ENCODE results near the gene SNX13. TPM values are rescaled to one million over a fixed set of nuclear protein-coding genes. Genes with fewer than 3 reads are reported as not detected.

Gene SNX13
- total RNA-seq, 2 donors from 2014 or later: 54.2 to 73.2 TPM

GRCh38 chr7:17855202-17855601 lies 85.1 kb downstream of the SNX13 start:
- no peak for TF ChIP-seq CTCF (IDR thresholded peaks at IDR 0.05)
- no peak for DNase-seq (ENCODE audit: low spot score)
- no peak for ATAC-seq (ENCODE audit: insufficient number of reproducible peaks, low FRiP score, low read depth)
- Histone ChIP-seq H3K27ac (no peak overlapping the region), H3K36me3 (no peaks in the 10 kb centered on the region), H3K27me3 (replicated peaks; ENCODE audit: insufficient read depth) (no peaks in the 10 kb centered on the region), H3K9me3 (peaks cover 4% of the 10 kb centered on the region), H3K4me3 (no peak overlapping the region), H3K4me1 (ENCODE audit: control insufficient read depth in 1 of 2, low read depth in 2 of 2) (no peaks in the 10 kb centered on the region)

- Histone ChIP-seq H3K27me3 (replicated peaks; ENCODE audit: insufficient read depth) (no peaks in the 10 kb centered on the region), H3K4me3 (no peak overlapping the region), H3K4me1 (ENCODE audit: control insufficient read depth in 1 of 2, low read depth in 2 of 2) (no peaks in the 10 kb centered on the region), H3K27ac (no peak overlapping the region), H3K36me3 (no peaks in the 10 kb centered on the region), H3K9me3 (peaks cover 4% of the 10 kb centered on the region)
- TF ChIP-seq CTCF (IDR thresholded peaks at IDR 0.05): no peak
- ATAC-seq (ENCODE audit: insufficient number of reproducible peaks, low FRiP score, low read depth) (no peak), DNase-seq (ENCODE audit: low spot score) (no peak)
Observed at GRCh38 chr7:17854261-17855047, 85.8 kb downstream of the SNX13 start.

GRCh38 chr7:17852361-17852760 lies 87.9 kb downstream of the SNX13 start:
- no peak for TF ChIP-seq CTCF (IDR thresholded peaks at IDR 0.05)
- H3K36me3 ChIP-seq: peaks cover 6% of the 10 kb centered on the region

GRCh38 chr7:17849504-17849903 lies 90.8 kb downstream of the SNX13 start:
- Histone ChIP-seq H3K4me1 (ENCODE audit: control insufficient read depth in 1 of 2, low read depth in 2 of 2) (no peaks in the 10 kb centered on the region), H3K36me3 (peaks cover 6% of the 10 kb centered on the region), H3K9me3 (no peaks in the 10 kb centered on the region), H3K27ac (no peak overlapping the region), H3K27me3 (replicated peaks; ENCODE audit: insufficient read depth) (no peaks in the 10 kb centered on the region), H3K4me3 (no peak overlapping the region)
- no peak for ATAC-seq (ENCODE audit: insufficient number of reproducible peaks, low FRiP score, low read depth)
- no peak for DNase-seq (ENCODE audit: low spot score)
- no peak for TF ChIP-seq CTCF (IDR thresholded peaks at IDR 0.05)

More at GRCh38 chr7:17852361-17852760, 87.9 kb downstream of the SNX13 start:
- H3K4me3 ChIP-seq: no peak overlapping the region
- DNase-seq (ENCODE audit: low spot score) (no peak), ATAC-seq (ENCODE audit: insufficient number of reproducible peaks, low FRiP score, low read depth) (no peak)
- no peak overlapping the region for H3K27ac ChIP-seq
- peaks cover 4% of the 10 kb centered on the region for H3K9me3 ChIP-seq
- no peaks in the 10 kb centered on the region for H3K4me1 ChIP-seq (ENCODE audit: control insufficient read depth in 1 of 2, low read depth in 2 of 2)
- no peaks in the 10 kb centered on the region for H3K27me3 ChIP-seq (replicated peaks; ENCODE audit: insufficient read depth)

GRCh38 chr7:17848516-17848915 lies 91.8 kb downstream of the SNX13 start:
- ATAC-seq (ENCODE audit: insufficient number of reproducible peaks, low FRiP score, low read depth) (no peak), DNase-seq (ENCODE audit: low spot score) (no peak)
- no peak overlapping the region for H3K4me3 ChIP-seq
- no peaks in the 10 kb centered on the region for H3K4me1 ChIP-seq (ENCODE audit: control insufficient read depth in 1 of 2, low read depth in 2 of 2)
- H3K9me3 ChIP-seq: no peaks in the 10 kb centered on the region
- H3K36me3 ChIP-seq: peaks cover 9% of the 10 kb centered on the region
- no peak overlapping the region for H3K27ac ChIP-seq
- no peak for TF ChIP-seq CTCF (IDR thresholded peaks at IDR 0.05)
- no peaks in the 10 kb centered on the region for H3K27me3 ChIP-seq (replicated peaks; ENCODE audit: insufficient read depth)
